Measurements from ENCODE around the gene SLC5A1. TPM values are rescaled to one million over a fixed set of nuclear protein-coding genes. Genes with fewer than 3 reads are reported as not detected.

The SLC5A1 gene
- total RNA-seq, 4 donors from 2014 or later, result 0.16 to 1.2 TPM; not detected in 2

DNA sequence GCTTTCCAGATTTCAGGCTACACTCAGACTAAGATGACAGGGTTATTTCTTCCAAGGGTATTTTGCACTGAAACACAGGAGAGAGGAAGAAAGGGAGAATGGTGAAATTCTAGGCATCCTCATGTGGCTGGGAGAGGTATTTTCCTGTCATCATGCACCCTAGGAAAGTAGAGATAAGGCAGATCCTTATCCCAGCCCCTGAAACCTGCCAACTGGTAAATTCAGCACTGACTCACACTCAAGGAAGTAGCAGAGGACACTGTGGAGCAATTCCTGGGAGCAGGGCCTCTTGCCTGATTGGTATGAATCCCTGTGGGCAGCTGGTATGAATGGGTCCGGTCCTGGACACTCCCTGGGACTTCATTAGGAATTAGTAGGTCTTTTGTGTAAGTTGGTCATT is 37.6 kb upstream of the SLC5A1 start:
- no peak overlapping the region for H3K4me3 ChIP-seq
- no peak overlapping the region for H3K27ac ChIP-seq
- H3K36me3 ChIP-seq, result no peaks in the 10 kb centered on the region
- H3K9me3 ChIP-seq, result peaks cover 0 to 4% (median 0%) of the 10 kb centered on the region in 3 donors
- no peak for ATAC-seq
- WGBS, 2 donors (ENCODE audit: low coverage in 1 of 2), result 60% methylated on average over 1 of the region's 1 CpG; no CpG with 5 or more reads in 1 of the 2 donors
- H3K4me1 ChIP-seq, result no peaks in the 10 kb centered on the region
- TF ChIP-seq, protein P1, sequence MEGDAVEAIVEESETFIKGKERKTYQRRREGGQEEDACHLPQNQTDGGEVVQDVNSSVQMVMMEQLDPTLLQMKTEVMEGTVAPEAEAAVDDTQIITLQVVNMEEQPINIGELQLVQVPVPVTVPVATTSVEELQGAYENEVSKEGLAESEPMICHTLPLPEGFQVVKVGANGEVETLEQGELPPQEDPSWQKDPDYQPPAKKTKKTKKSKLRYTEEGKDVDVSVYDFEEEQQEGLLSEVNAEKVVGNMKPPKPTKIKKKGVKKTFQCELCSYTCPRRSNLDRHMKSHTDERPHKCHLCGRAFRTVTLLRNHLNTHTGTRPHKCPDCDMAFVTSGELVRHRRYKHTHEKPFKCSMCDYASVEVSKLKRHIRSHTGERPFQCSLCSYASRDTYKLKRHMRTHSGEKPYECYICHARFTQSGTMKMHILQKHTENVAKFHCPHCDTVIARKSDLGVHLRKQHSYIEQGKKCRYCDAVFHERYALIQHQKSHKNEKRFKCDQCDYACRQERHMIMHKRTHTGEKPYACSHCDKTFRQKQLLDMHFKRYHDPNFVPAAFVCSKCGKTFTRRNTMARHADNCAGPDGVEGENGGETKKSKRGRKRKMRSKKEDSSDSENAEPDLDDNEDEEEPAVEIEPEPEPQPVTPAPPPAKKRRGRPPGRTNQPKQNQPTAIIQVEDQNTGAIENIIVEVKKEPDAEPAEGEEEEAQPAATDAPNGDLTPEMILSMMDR (IDR thresholded peaks at IDR 0.05), result no peak
- no peak for TF ChIP-seq POLR2AphosphoS5 (IDR thresholded peaks at IDR 0.05)
- TF ChIP-seq POLR2A (IDR thresholded peaks at IDR 0.05), result no peak
- no peak for TF ChIP-seq EP300 (IDR thresholded peaks at IDR 0.05)
- peaks cover 20% of the 10 kb centered on the region for H3K27me3 ChIP-seq

DNA sequence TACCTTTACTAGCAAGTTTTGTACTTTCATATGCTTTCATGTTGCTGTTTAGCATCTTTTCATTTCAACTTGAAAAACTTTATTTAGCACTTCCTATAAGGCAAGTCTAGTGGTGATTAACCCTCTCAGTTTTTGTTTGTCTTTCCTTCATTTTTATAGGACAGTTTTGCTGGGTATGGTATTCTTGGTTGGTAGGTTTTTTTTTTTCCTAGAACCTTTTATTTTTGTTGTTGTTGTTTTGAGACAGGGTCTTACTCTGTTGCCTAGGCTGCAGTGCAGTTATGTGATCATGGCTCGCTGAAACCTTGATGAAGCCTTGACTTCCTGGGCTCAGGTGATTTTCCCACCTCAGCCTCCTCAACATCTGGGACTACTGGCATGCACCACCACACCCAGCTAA is 29.9 kb upstream of the SLC5A1 start:
- Histone ChIP-seq H3K27ac (no peak overlapping the region), H3K36me3 (no peaks in the 10 kb centered on the region), H3K9me3 (peaks cover 0 to 49% (median 0%) of the 10 kb centered on the region in 3 donors), H3K4me1 (no peaks in the 10 kb centered on the region), H3K27me3 (peaks cover 7% of the 10 kb centered on the region), H3K4me3 (no peak overlapping the region)
- 86 to 100% methylated on average over 1 of the region's 1 CpG for WGBS, 2 donors (ENCODE audit: low coverage in 1 of 2)
- ATAC-seq, result no peak
- TF ChIP-seq, protein P1 (IDR thresholded peaks at IDR 0.05), result no peak
- TF ChIP-seq POLR2AphosphoS5 (IDR thresholded peaks at IDR 0.05) (no peak), EP300 (IDR thresholded peaks at IDR 0.05) (no peak)

DNA sequence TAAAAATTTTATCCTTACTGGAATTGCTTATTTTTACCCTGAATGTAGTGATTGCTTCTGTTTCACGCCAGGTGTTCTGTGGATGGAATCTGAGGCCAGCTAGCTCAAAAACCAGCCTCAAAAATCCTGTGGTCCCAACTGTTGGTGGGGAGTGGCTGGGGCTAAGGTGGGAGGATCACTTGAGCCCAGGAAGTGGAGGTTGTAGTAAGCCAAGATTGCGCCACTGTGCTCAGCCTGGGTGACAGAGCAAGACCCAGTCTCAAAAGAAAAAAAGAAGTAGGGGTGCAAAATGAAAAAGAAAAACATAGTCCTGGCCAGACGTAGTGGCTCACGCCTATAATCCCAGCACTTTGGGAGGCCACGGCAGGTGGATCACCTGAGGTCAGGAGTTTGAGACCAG is 27.0 kb upstream of the SLC5A1 start:
- Histone ChIP-seq H3K4me1 (no peaks in the 10 kb centered on the region), H3K27me3 (peaks cover 21% of the 10 kb centered on the region), H3K9me3 (peaks cover 0 to 39% (median 0%) of the 10 kb centered on the region in 3 donors), H3K27ac (no peak overlapping the region), H3K4me3 (no peak overlapping the region), H3K36me3 (no peaks in the 10 kb centered on the region)
- 78 to 82% methylated on average over 3 to 4 of the region's 5 CpGs for WGBS, 2 donors (ENCODE audit: low coverage in 1 of 2)
- no peak for ATAC-seq
- TF ChIP-seq POLR2AphosphoS5 (IDR thresholded peaks at IDR 0.05) (no peak), EP300 (IDR thresholded peaks at IDR 0.05) (no peak), POLR2A (IDR thresholded peaks at IDR 0.05) (no peak)
- TF ChIP-seq, protein P1 (IDR thresholded peaks at IDR 0.05), result no peak

DNA sequence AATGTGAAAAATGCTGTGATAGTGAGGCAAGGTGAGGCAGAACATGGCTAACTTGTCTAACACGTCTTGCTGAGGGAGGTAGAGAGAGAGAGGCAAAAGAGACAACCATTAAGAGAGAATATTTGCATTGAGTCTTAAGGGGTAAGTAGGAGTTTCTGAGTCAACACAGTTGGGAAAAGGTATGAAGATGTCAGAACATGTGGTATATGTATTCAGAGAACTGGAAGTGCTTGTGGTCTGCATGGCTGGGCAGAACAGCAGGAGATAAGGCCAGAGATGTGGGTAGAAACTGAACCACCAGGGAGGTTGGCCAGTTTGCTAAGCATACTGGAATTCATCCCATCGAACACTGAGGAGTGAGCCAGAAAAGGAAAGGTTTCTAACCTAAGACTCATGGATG is 25.0 kb upstream of the SLC5A1 start:
- Histone ChIP-seq H3K27ac (no peak overlapping the region), H3K4me1 (no peaks in the 10 kb centered on the region), H3K9me3 (peaks cover 0 to 21% (median 0%) of the 10 kb centered on the region in 3 donors), H3K4me3 (no peak overlapping the region), H3K36me3 (no peaks in the 10 kb centered on the region), H3K27me3 (peaks cover 21% of the 10 kb centered on the region)
- WGBS, 2 donors (ENCODE audit: low coverage in 1 of 2), result 62 to 87% methylated on average over 2 of the region's 2 CpGs
- ATAC-seq, result no peak
- no peak for TF ChIP-seq POLR2AphosphoS5 (IDR thresholded peaks at IDR 0.05)

DNA sequence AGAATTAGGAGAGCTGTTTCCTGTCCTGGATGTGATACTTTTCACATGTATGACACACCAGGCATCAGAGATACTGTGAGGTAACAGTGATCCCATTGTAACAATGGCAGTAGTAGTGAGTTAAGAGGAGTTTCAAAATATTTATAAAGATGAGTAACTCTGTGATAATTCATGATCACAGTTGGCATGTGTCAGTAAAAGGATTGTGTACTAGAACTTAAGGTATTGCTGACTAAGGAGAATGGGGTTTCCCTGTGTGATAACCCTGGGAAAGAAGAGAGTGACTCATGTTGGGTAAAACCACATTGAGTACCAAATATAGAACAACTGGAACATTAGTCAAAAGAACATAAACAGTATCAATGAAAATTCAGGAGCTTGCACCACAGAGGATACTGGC is 22.9 kb upstream of the SLC5A1 start:
- Histone ChIP-seq H3K4me1 (no peaks in the 10 kb centered on the region), H3K9me3 (no peaks in the 10 kb centered on the region), H3K4me3 (no peak overlapping the region), H3K36me3 (no peaks in the 10 kb centered on the region), H3K27me3 (peaks cover 21% of the 10 kb centered on the region), H3K27ac (no peak overlapping the region)
- no peak for ATAC-seq
- no peak for TF ChIP-seq POLR2AphosphoS5 (IDR thresholded peaks at IDR 0.05)

DNA sequence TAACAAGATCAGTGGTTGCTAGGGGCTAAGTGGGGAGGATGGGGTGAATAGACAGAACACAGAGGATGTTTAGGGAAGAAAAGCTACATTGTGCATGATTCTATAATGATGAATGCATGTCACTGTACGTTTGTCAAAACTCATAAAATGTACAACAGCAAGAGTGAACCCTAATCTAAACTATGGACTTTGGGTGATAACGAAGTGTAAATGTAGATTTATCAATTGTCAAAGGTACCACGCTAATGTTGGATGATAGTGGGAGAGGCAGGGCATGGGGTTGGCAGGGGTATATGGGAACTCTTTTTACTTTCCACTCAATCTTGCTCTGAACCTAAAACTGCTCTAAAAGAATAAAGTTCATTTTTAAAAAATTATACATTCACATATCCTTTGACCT is 21.3 kb upstream of the SLC5A1 start:
- WGBS, 2 donors (ENCODE audit: low coverage in 1 of 2), result 25 to 62% methylated on average over 3 of the region's 3 CpGs
- ATAC-seq, result no peak

More for the DNA sequence above, 21.3 kb upstream of the SLC5A1 start:
- no peak overlapping the region for H3K27ac ChIP-seq
- H3K36me3 ChIP-seq, result no peaks in the 10 kb centered on the region
- TF ChIP-seq, protein P1 (IDR thresholded peaks at IDR 0.05), result no peak
- no peak for TF ChIP-seq POLR2AphosphoS5 (IDR thresholded peaks at IDR 0.05)
- TF ChIP-seq POLR2A (IDR thresholded peaks at IDR 0.05), result no peak
- TF ChIP-seq EP300 (IDR thresholded peaks at IDR 0.05), result no peak
- no peaks in the 10 kb centered on the region for H3K9me3 ChIP-seq
- H3K4me3 ChIP-seq, result no peak overlapping the region
- H3K4me1 ChIP-seq, result no peaks in the 10 kb centered on the region
- H3K27me3 ChIP-seq, result peaks cover 21% of the 10 kb centered on the region

Measured in gastroesophageal sphincter (tissue), 4 donors.